Esophagus muscularis mucosa (tissue), 4 donors: ENCODE measurements around the gene RPP25L. TPM values are rescaled to one million over a fixed set of nuclear protein-coding genes. Genes with fewer than 3 reads are reported as not detected.

Experiments used
- DNase-seq: peaks from one replicate; pipeline ENCODE4 v3.0.0-alpha.2; 2017; ENCODE audit errors: extremely low spot score
- H3K27ac ChIP-seq, 4 donors: fragments of 200-600 bp; sonication (generic); replicated peaks in 1 of 4; 1 replicate in 3 of 4; 2 replicates in 1 of 4; pipeline ENCODE4 v1.5.1; 2016 to 2019; ENCODE audit warnings: mild to moderate bottlenecking in 1 of 4
- H3K27me3 ChIP-seq, 4 donors: fragments of 200-600 bp; sonication (generic); one replicate each; pipeline versions ENCODE4 v1.5.1 to v1.6.0; 2016 to 2019
- H3K36me3 ChIP-seq, 4 donors: fragments of 200-600 bp; sonication (generic); one replicate each; pipeline ENCODE4 v1.5.1; 2016 to 2019
- H3K4me1 ChIP-seq, 4 donors: fragments of 200-600 bp; sonication (generic); one replicate each; pipeline ENCODE4 v1.5.1; 2016 to 2019
- H3K4me3 ChIP-seq, 4 donors: fragments of 200-600 bp; sonication (generic); 1 replicate in 2 of 4; 2 replicates in 2 of 4; pipeline ENCODE4 v1.5.1; 2016 to 2019; ENCODE audit warnings: mild to moderate bottlenecking in 4 of 4, moderate library complexity in 1 of 4
- H3K9me3 ChIP-seq, 4 donors: fragments of 200-600 bp; sonication (generic); 1 replicate in 3 of 4; 2 replicates in 1 of 4; pipeline ENCODE4 v1.5.1; 2016 to 2019
- EP300 ChIP-seq: sonication (generic); formaldehyde crosslinking; IDR thresholded peaks from one replicate; pipeline ENCODE4 v1.6.1; 2017; ENCODE audit warnings: antibody characterized with exemption
- POLR2A ChIP-seq: fragments of 450-650 bp; IDR thresholded peaks from one replicate; pipeline ENCODE4 v1.6.1; 2017; ENCODE audit warnings: antibody characterized with exemption, moderate library complexity, mild to moderate bottlenecking, low read depth
- POLR2AphosphoS5 ChIP-seq, 2 donors: sonication (generic); formaldehyde crosslinking; IDR thresholded peaks; one replicate each; pipeline ENCODE4 v1.6.1; 2017; ENCODE audit warnings: antibody characterized with exemption in 2 of 2
- WGBS: methylation state at CpG from one replicate; pipeline ENCODE4 v1.1.5; 2018; 5-methylcytosine and 5-hydroxymethylcytosine counted together
- intact Hi-C: fragments of 100-400 bp; cut with DNase I; formaldehyde crosslinking; loops from one replicate; pipeline ENCODE4 v1.15.1; 2023
- total RNA-seq, 4 donors: library from RNA; depleted of rRNA; stranded (reverse); fragments of >200 nt; gene quantifications; one replicate each; pipeline versions ENCODE4 v1.1.0 to v1.2.1, GENCODE V29; 2016
- TF ChIP-seq, protein P1 (sequence below), 3 experiments: fragments of 200-600 bp in 2 of 3; fragments of 450-650 bp in 1 of 3; sonication (generic) in 2 of 3; IDR thresholded peaks; one replicate each; pipeline ENCODE4 v1.5.1; 2017 to 2019; ENCODE audit warnings: antibody characterized with exemption in 3 of 3, mild to moderate bottlenecking in 2 of 3, moderate library complexity in 1 of 3

The RPP25L gene
- total RNA-seq, 4 donors from 2014 or later = 11.6 to 26.7 (median 20.2) TPM

DNA sequence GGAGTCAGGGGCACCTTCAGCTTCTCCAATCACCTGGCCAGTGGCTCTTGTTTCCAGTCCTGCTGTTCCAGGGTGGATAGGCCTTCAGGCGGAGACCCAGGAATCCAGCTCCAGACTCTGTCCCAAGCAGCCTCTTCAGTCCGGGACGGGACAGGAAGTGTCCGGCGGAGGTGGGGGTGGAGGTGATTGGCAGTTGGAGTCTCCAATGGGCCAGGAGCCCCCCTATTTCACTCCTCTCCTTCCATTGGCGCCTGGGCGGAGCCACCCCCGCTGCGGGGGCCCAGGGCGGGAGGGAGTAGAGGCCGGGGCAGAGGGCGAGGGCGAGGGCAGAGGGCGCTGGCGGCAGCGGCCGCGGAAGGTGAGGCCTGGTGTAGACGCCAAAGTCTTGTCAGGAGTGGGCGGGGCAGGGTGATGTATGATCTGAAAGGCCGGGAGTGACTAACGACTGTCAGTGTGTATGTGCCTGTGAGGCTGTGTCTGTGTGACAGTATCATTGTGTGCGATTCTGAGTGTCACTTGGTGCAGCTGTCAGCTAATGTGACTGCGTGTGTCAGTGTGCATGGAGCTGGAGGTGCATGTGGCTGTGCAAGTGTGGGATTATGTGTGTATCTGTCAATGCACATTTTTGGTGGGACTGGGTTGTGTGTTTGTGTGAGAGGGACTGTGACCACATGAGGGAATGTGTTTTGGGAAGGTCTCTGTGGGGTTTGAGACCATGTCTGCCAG lies 40.1 kb upstream of the RPP25L start, which contains the start of gene IL11RA:
Gene IL11RA (plus strand): TSS at position 310 of the 726 bp plus-strand sequence. CDS start 3,033 bp downstream, outside the sequence.
- H3K27me3 ChIP-seq = no peaks in the 10 kb centered on the region
- peaks cover 59 to 77% (median 70%) of the 10 kb centered on the region in 4 donors for H3K4me1 ChIP-seq
- peaks cover 10 to 21% (median 18%) of the 10 kb centered on the region in 4 donors for H3K36me3 ChIP-seq
- H3K27ac ChIP-seq = peak within 1 kb of the TSS; percentile 80 to 83 (median 82)
- intact Hi-C loops = loop anchor here (10.0 kb wide), 1 partner anchor 57 kb away; no protein-coding TSS in a partner anchor
- 17% methylated on average over 20 of the region's 24 CpGs for WGBS
- H3K4me3 ChIP-seq = peak within 1 kb of the TSS; percentile 51 to 62 (median 58)
- TF ChIP-seq POLR2AphosphoS5 (IDR thresholded peaks at IDR 0.05) = peak; percentile 79 to 86
- TF ChIP-seq, protein P1, sequence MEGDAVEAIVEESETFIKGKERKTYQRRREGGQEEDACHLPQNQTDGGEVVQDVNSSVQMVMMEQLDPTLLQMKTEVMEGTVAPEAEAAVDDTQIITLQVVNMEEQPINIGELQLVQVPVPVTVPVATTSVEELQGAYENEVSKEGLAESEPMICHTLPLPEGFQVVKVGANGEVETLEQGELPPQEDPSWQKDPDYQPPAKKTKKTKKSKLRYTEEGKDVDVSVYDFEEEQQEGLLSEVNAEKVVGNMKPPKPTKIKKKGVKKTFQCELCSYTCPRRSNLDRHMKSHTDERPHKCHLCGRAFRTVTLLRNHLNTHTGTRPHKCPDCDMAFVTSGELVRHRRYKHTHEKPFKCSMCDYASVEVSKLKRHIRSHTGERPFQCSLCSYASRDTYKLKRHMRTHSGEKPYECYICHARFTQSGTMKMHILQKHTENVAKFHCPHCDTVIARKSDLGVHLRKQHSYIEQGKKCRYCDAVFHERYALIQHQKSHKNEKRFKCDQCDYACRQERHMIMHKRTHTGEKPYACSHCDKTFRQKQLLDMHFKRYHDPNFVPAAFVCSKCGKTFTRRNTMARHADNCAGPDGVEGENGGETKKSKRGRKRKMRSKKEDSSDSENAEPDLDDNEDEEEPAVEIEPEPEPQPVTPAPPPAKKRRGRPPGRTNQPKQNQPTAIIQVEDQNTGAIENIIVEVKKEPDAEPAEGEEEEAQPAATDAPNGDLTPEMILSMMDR (IDR thresholded peaks at IDR 0.05) = no peak
- H3K9me3 ChIP-seq = no peaks in the 10 kb centered on the region
- DNase-seq = peak; percentile 96

DNA sequence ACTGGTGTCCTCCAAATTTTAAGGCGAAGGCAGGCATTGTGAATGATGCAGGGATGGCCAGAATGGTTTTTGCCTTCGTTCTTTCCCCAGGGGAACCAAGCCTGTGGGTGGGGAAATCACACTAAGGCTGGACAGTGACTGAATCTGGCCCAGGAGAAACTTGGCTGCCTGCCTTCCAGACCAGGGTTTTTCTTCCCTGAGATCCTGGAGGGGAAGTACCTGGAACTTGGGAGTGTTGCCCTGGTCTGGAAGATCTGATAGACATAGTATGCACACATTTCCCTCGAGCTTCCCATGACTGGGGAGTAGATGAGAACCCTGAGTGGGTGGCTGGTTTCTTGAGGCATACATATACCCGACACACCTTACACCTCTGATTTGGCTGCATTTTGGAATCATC lies 39.4 kb upstream of the RPP25L start:
- WGBS = 21% methylated on average over 3 of the region's 4 CpGs
- DNase-seq = no peak
- TF ChIP-seq POLR2AphosphoS5 (IDR thresholded peaks at IDR 0.05) = no peak
- no peak for TF ChIP-seq EP300
- TF ChIP-seq POLR2A = no peak
- TF ChIP-seq, protein P1 (IDR thresholded peaks at IDR 0.05) = no peak
- H3K27ac ChIP-seq = peak overlapping the region; percentile 80 to 83 (median 82)
- H3K9me3 ChIP-seq = no peaks in the 10 kb centered on the region
- no peaks in the 10 kb centered on the region for H3K27me3 ChIP-seq
- intact Hi-C loops = loop anchor here (10.0 kb wide), 1 partner anchor 57 kb away; no protein-coding TSS in a partner anchor
- H3K36me3 ChIP-seq = peaks cover 10 to 20% (median 16%) of the 10 kb centered on the region in 4 donors
- peaks cover 60 to 80% (median 74%) of the 10 kb centered on the region in 4 donors for H3K4me1 ChIP-seq
- peak overlapping the region; percentile 51 to 62 (median 58) for H3K4me3 ChIP-seq

DNA sequence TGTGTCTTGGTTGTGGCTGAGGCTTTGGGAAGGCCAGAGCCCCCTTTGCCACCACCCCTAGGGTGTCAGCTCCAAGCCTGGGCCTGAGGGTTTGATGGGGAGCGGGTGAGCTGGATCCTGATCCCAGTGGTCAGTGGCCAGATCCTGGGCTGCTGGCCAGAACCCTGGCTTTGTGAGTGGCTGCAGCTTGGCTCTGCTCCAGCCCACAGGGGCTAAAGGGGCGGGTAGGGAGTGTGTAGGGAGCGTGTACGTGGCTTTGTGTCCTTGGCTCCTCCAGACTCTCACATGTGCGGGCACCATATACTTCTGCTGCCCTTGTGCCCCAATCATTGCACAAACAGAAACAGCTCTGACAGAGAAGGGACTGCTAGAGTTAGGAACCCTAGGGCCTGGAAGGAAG lies 38.9 kb upstream of the RPP25L start:
- 47% methylated on average over 5 of the region's 5 CpGs for WGBS
- Histone ChIP-seq H3K9me3 (no peaks in the 10 kb centered on the region), H3K36me3 (peaks cover 10 to 20% (median 16%) of the 10 kb centered on the region in 4 donors), H3K4me3 (no peak overlapping the region), H3K27ac (peak overlapping the region; percentile 80 to 83 (median 82)), H3K27me3 (no peaks in the 10 kb centered on the region), H3K4me1 (peaks cover 66 to 82% (median 79%) of the 10 kb centered on the region in 4 donors)
- TF ChIP-seq EP300 = no peak
- TF ChIP-seq, protein P1 (IDR thresholded peaks at IDR 0.05) = no peak
- no peak for TF ChIP-seq POLR2A
- no peak for TF ChIP-seq POLR2AphosphoS5 (IDR thresholded peaks at IDR 0.05)
- intact Hi-C loops = loop anchor here (10.0 kb wide), 1 partner anchor 56 kb away; no protein-coding TSS in a partner anchor
- DNase-seq = no peak

DNA sequence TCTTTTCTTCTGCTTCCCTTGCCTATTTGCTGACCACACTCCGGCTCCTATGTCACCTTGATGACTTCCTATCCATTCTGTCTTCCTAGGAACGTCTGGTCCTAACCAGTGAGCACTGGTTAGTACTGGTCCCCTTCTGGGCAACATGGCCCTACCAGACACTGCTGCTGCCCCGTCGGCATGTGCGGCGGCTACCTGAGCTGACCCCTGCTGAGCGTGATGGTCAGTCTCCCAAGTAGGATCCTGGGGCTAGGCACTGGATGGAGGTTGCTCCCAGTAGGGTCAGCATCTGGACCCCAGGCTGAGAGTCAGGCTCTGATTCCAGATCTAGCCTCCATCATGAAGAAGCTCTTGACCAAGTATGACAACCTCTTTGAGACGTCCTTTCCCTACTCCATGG lies 36.8 kb upstream of the RPP25L start:
- no peaks in the 10 kb centered on the region for H3K9me3 ChIP-seq
- peak overlapping the region in 2 of 4 donors; percentile 18 to 87 for H3K27ac ChIP-seq
- intact Hi-C loops = no loop called here
- WGBS = 90% methylated on average over 2 of the region's 8 CpGs
- H3K4me3 ChIP-seq = no peak overlapping the region
- peaks cover 47 to 63% (median 58%) of the 10 kb centered on the region in 4 donors for H3K4me1 ChIP-seq
- no peak for TF ChIP-seq EP300
- TF ChIP-seq POLR2A = no peak
- TF ChIP-seq, protein P1 (IDR thresholded peaks at IDR 0.05) = no peak
- TF ChIP-seq POLR2AphosphoS5 (IDR thresholded peaks at IDR 0.05) = no peak
- no peaks in the 10 kb centered on the region for H3K27me3 ChIP-seq
- no peak for DNase-seq
- H3K36me3 ChIP-seq = peaks cover 10 to 20% (median 16%) of the 10 kb centered on the region in 4 donors
